Neural progenitor cell (in vitro differentiated cells): ENCODE results near the gene PBX1.

Experiments used
- CTCF ChIP-seq: fragments of 200-600 bp; sonication (generic); IDR thresholded peaks from 2 replicates; pipeline ENCODE4 v1.5.1; 2017; ENCODE audit warnings: antibody characterized with exemption, mild to moderate bottlenecking
- EZH2 ChIP-seq: fragments of 200-600 bp; sonication (generic); IDR thresholded peaks from 2 replicates; pipeline ENCODE4 v1.6.1; 2017; ENCODE audit warnings: antibody characterized with exemption, mild to moderate bottlenecking, moderate library complexity
- EZH2phosphoT487 ChIP-seq: fragments of 200-600 bp; sonication (generic); IDR thresholded peaks from 2 replicates; pipeline ENCODE4 v1.6.1; 2017; ENCODE audit warnings: antibody characterized with exemption

GRCh38 chr1:164786980-164787833 lies 228.2 kb downstream of the PBX1 start:
- no peak for TF ChIP-seq EZH2
- TF ChIP-seq CTCF, result peak; percentile 95
- TF ChIP-seq EZH2phosphoT487, result no peak
